Skeletal muscle satellite cell (primary cell): Measurements from ENCODE around the gene POLR1A.

ENCODE experiments used
- H3K27me3 ChIP-seq: 2 replicates; pipeline ENCODE4 v1.7.0; 2013; ENCODE audit warnings: low read length; ENCODE audit not compliant: control insufficient read depth, insufficient read depth
- H3K36me3 ChIP-seq: 2 replicates; pipeline ENCODE4 v1.7.0; 2013; ENCODE audit warnings: mild to moderate bottlenecking, control low read depth, low read length; ENCODE audit not compliant: insufficient read depth
- H3K4me1 ChIP-seq: 2 replicates; pipeline ENCODE4 v1.7.0; 2013; ENCODE audit warnings: low read length; ENCODE audit not compliant: control insufficient read depth, insufficient read depth
- H3K4me2 ChIP-seq: 2 replicates; pipeline ENCODE4 v1.7.0; 2013; ENCODE audit warnings: mild to moderate bottlenecking, low read length
- H3K4me3 ChIP-seq: 2 replicates; pipeline ENCODE4 v1.7.0; 2013; ENCODE audit warnings: low read length
- H3K9ac ChIP-seq: 2 replicates; pipeline ENCODE4 v1.7.0; 2013; ENCODE audit warnings: mild to moderate bottlenecking, low read depth, low read length, moderate library complexity
- H3K9me3 ChIP-seq: replicated peaks from 2 replicates; pipeline ENCODE4 v1.7.0; 2013; ENCODE audit warnings: mild to moderate bottlenecking, control low read depth, low read length

Gene POLR1A

GRCh38 chr2:86069783-86070339 lies 35.8 kb downstream of the POLR1A start:
- H3K4me2 ChIP-seq = no peak overlapping the region
- H3K9ac ChIP-seq = no peak overlapping the region
- peaks cover 66% of the 10 kb centered on the region for H3K36me3 ChIP-seq
- H3K4me3 ChIP-seq = no peak overlapping the region
- H3K27me3 ChIP-seq = no peaks in the 10 kb centered on the region
- H3K4me1 ChIP-seq = peaks cover 41% of the 10 kb centered on the region
- no peaks in the 10 kb centered on the region for H3K9me3 ChIP-seq

DNA sequence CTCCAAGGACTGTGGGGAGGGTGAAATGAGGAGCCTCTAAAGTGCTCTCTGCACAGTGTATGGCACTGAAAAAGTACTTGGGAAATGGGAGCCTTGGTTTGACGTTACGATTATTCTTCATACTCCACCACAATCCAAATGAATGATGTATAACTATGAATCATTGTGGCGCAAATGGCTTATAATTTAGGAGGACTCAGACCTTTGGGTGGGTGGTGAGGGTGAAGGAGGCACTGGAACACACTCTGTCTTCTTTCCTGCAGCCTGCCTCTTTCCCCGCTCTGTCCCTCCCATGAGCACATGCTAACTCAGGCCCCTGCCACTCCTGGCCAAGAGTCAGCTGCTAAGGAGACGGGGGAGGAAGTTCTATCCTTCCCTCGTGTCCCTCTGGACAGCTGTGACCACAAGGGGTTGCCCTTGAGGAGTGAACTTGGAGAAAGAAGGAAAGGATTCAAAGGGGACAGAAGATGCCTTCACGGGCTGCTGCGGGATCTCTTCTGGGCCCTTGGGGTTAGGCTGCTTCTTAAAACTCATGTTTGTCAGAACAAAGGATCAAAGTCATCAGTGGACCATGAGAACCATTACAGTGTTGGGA lies 36.5 kb downstream of the POLR1A start:
- Histone ChIP-seq H3K4me2 (peak overlapping the region; percentile 18), H3K36me3 (peaks cover 66% of the 10 kb centered on the region), H3K9ac (no peak overlapping the region), H3K27me3 (no peaks in the 10 kb centered on the region), H3K4me3 (peak overlapping the region; percentile 8), H3K9me3 (no peaks in the 10 kb centered on the region), H3K4me1 (peaks cover 45% of the 10 kb centered on the region)

DNA sequence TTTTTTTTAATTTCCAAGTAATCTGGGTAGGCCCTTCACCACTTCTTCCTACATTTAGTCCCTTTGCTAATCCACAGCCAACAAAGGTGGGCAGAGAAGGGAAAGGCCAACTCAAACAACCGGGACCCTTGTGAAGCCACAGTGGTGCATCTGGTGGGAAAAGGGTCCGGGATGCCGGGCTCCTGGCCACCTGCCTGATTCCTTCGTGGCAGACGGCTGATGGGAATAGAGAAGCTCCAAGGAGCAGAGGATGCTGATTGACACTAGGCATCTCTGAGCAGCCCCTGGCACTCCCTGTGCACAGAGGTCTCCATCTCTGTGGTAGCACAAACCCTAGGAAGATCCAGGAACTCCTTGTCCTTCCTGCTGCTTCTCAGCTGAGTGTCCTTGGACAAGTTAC lies 37.0 kb downstream of the POLR1A start:
- Histone ChIP-seq H3K9ac (no peak overlapping the region), H3K4me3 (peak overlapping the region; percentile 8), H3K36me3 (peaks cover 67% of the 10 kb centered on the region), H3K27me3 (no peaks in the 10 kb centered on the region), H3K9me3 (no peaks in the 10 kb centered on the region), H3K4me1 (peaks cover 47% of the 10 kb centered on the region), H3K4me2 (peak overlapping the region; percentile 18)

DNA sequence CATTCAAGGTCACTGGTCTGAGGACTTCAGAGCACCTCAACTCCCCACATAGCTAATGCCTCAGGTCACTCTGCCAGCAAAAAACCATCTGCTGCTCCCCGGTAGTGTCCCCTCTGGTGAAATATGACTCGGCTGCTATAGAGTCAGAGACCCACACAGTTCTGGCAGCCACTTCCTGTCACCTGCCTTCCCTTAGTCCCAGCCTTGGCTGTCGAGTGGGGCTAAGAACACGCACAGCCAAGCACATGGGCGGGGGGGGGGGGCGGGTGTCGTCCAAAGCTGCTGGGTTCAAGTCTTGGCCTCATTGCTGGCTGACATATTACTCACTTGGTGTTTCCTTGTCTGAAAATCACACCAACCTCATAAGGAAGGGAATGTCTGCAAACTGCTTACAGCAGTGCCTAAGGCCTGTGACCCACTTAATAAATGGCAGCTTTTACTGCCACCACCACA lies 37.5 kb downstream of the POLR1A start:
- no peaks in the 10 kb centered on the region for H3K9me3 ChIP-seq
- H3K4me3 ChIP-seq = no peak overlapping the region
- H3K27me3 ChIP-seq = no peaks in the 10 kb centered on the region
- peaks cover 44% of the 10 kb centered on the region for H3K4me1 ChIP-seq
- no peak overlapping the region for H3K4me2 ChIP-seq
- no peak overlapping the region for H3K9ac ChIP-seq
- peaks cover 68% of the 10 kb centered on the region for H3K36me3 ChIP-seq

- no peak overlapping the region for H3K4me3 ChIP-seq
- peaks cover 64% of the 10 kb centered on the region for H3K36me3 ChIP-seq
Observed at GRCh38 chr2:86066915-86067314, 38.8 kb downstream of the POLR1A start.

GRCh38 chr2:86066007-86066578 lies 39.6 kb downstream of the POLR1A start:
- H3K4me2 ChIP-seq = no peak overlapping the region
- H3K4me3 ChIP-seq = no peak overlapping the region
- peaks cover 39% of the 10 kb centered on the region for H3K4me1 ChIP-seq
- H3K27me3 ChIP-seq = no peaks in the 10 kb centered on the region
- H3K36me3 ChIP-seq = peaks cover 68% of the 10 kb centered on the region
- no peak overlapping the region for H3K9ac ChIP-seq
- no peaks in the 10 kb centered on the region for H3K9me3 ChIP-seq

More at GRCh38 chr2:86066915-86067314, 38.8 kb downstream of the POLR1A start:
- Histone ChIP-seq H3K27me3 (no peaks in the 10 kb centered on the region), H3K4me1 (peaks cover 39% of the 10 kb centered on the region), H3K9ac (no peak overlapping the region), H3K9me3 (no peaks in the 10 kb centered on the region), H3K4me2 (no peak overlapping the region)

DNA sequence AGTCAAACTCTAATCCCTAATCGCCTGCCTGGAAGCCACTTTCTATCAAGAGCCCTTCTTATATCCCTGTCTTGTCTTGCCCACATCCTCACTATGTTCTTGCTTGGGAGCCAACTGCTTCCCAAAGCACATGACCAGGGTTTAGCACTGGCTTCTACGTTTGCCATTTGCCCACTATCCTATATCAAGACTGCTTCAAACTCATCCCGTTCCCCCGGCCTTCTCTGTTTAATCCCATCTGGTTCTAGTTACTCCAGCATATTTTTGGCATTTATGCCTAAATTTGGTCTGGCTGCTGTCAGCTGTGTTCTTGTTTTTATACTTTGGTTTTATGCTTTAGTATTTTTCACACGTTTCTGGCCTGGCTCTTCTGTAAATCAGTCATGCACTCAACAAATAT lies 40.2 kb downstream of the POLR1A start:
- Histone ChIP-seq H3K9ac (no peak overlapping the region), H3K9me3 (no peaks in the 10 kb centered on the region), H3K4me1 (peaks cover 39% of the 10 kb centered on the region), H3K4me2 (no peak overlapping the region), H3K36me3 (peaks cover 70% of the 10 kb centered on the region), H3K27me3 (no peaks in the 10 kb centered on the region), H3K4me3 (no peak overlapping the region)

DNA sequence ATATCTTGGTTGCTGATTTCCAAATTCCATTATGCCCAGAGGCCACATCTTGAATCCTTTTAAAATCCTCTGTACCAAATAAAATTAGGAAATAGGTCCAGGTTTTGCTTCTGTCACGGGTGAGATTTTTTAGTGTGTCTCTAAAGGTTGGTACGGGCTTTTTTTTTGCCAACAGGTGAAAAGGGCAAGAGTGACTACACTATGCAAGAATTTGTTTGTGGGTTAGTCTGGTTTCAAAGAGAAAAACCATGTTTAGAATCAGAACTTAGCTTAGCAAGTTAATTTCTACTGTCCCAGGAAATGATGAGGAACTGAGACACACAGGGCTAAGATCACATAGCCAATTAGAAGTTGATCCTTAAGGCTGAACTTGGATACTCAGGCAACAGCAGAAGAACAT lies 41.7 kb downstream of the POLR1A start:
- Histone ChIP-seq H3K4me1 (peaks cover 30% of the 10 kb centered on the region), H3K9me3 (no peaks in the 10 kb centered on the region), H3K36me3 (peaks cover 63% of the 10 kb centered on the region), H3K9ac (no peak overlapping the region), H3K27me3 (no peaks in the 10 kb centered on the region), H3K4me2 (no peak overlapping the region), H3K4me3 (no peak overlapping the region)

DNA sequence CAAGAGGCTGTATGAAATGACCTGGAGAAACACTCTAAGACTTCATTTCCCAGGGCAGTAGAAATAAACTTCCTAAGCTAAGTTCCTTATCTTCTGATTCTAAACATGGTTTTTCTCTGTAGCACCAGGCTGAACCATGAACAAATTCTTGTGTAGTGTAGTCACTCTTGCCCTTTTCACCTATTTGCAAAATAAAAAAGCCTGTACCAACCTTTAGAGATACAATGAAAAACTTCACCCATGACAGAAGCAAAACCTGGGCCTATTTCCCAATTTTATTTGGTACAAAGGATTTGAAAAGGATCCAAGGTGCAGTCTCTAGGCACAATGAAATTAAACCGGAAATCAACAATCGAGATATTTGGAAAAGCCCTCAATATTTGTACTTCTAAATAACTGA lies 43.6 kb downstream of the POLR1A start:
- Histone ChIP-seq H3K9ac (no peak overlapping the region), H3K4me2 (peak overlapping the region; percentile 28), H3K27me3 (no peaks in the 10 kb centered on the region), H3K36me3 (peaks cover 57% of the 10 kb centered on the region), H3K4me1 (peaks cover 20% of the 10 kb centered on the region), H3K9me3 (no peaks in the 10 kb centered on the region), H3K4me3 (no peak overlapping the region)

- no peak overlapping the region for H3K4me2 ChIP-seq
- no peaks in the 10 kb centered on the region for H3K9me3 ChIP-seq
- no peak overlapping the region for H3K4me3 ChIP-seq
- H3K9ac ChIP-seq = no peak overlapping the region
- peaks cover 50% of the 10 kb centered on the region for H3K36me3 ChIP-seq
- H3K4me1 ChIP-seq = peaks cover 9% of the 10 kb centered on the region
- H3K27me3 ChIP-seq = no peaks in the 10 kb centered on the region
Observed at GRCh38 chr2:86056590-86057331, 48.9 kb downstream of the POLR1A start.

DNA sequence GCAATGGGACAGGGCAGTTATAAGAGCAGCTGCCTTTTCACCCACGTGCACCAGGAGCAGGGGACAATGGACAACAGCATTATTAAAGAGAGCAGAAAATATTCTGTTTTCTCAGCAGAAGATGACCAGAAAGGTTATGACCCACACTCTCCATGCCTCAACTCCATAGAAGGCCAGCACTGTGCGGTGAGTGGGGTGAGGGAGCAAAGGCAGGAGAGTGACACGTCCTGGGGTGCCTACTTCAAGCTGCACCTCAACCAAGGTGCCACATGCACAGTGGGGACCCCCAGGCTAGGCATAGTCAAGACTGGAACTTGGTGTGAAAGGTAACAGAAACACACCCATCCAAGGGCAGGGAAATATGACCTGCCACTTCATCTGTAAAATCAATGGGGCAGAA lies 50.4 kb downstream of the POLR1A start:
- Histone ChIP-seq H3K9ac (no peak overlapping the region), H3K4me2 (no peak overlapping the region), H3K4me3 (no peak overlapping the region), H3K9me3 (no peaks in the 10 kb centered on the region), H3K36me3 (peaks cover 51% of the 10 kb centered on the region), H3K27me3 (no peaks in the 10 kb centered on the region), H3K4me1 (peaks cover 7% of the 10 kb centered on the region)
